ENCODE results near the gene HTR6. TPM values are rescaled to one million over a fixed set of nuclear protein-coding genes. Genes with fewer than 3 reads are reported as not detected.

The HTR6 gene
- total RNA-seq, 1 donor from 2014 or later = not detected

DNA sequence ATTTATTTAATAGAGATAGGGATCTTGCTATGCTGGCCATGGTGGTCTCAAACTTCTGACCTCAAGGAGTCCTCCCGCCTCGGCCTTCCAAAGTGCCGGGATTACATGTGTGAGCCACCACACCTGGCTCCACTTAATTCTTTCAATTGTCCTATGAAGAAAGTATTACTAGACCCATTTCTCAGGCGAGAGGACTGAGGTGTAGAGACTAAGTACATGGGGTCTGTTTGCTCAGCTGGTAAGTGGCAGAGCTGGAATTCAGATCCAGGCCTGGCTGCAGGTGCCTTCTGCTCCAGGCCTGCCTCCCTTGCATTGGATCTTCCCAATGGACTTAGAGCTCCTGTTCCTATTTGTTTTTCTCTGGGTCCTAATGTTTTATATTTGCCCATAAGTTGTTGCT is 55.5 kb downstream of the HTR6 start:
- H3K36me3 ChIP-seq = peaks cover 4% of the 10 kb centered on the region
- intact Hi-C loops (cut with DNase I) = no loop called here
- H3K9me3 ChIP-seq = no peaks in the 10 kb centered on the region
- no peaks in the 10 kb centered on the region for H3K27me3 ChIP-seq
- H3K4me3 ChIP-seq = no peak overlapping the region
- ATAC-seq (no peak), DNase-seq (no peak)
- no peaks in the 10 kb centered on the region for H3K4me1 ChIP-seq
- TF ChIP-seq, protein P1, sequence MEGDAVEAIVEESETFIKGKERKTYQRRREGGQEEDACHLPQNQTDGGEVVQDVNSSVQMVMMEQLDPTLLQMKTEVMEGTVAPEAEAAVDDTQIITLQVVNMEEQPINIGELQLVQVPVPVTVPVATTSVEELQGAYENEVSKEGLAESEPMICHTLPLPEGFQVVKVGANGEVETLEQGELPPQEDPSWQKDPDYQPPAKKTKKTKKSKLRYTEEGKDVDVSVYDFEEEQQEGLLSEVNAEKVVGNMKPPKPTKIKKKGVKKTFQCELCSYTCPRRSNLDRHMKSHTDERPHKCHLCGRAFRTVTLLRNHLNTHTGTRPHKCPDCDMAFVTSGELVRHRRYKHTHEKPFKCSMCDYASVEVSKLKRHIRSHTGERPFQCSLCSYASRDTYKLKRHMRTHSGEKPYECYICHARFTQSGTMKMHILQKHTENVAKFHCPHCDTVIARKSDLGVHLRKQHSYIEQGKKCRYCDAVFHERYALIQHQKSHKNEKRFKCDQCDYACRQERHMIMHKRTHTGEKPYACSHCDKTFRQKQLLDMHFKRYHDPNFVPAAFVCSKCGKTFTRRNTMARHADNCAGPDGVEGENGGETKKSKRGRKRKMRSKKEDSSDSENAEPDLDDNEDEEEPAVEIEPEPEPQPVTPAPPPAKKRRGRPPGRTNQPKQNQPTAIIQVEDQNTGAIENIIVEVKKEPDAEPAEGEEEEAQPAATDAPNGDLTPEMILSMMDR (IDR thresholded peaks at IDR 0.05) = no peak
- no peak overlapping the region for H3K27ac ChIP-seq

DNA sequence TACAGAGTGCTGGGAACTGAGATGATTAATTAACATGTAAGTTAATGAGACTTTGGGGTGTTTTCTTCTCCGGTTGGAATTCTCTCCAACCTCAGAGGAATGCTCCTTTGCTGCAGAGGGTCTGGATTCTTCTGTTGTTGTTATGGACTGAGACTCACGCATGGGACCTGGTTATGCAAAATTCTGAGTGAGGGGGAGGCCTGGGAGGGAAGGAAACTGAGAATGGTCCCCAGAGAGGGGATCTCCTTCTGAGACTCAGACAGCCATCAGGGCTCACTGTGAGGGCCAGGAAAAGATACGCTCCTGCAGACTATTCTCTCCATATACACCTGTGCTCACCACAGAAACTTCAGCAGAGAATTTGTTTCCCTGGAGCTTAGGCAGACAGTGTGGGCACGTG is 56.3 kb downstream of the HTR6 start:
- ATAC-seq = no peak
- H3K36me3 ChIP-seq = peaks cover 5% of the 10 kb centered on the region
- DNase-seq = no peak
- no peaks in the 10 kb centered on the region for H3K27me3 ChIP-seq
- H3K27ac ChIP-seq = no peak overlapping the region
- H3K4me1 ChIP-seq = no peaks in the 10 kb centered on the region
- TF ChIP-seq, protein P1 (IDR thresholded peaks at IDR 0.05) = no peak
- H3K4me3 ChIP-seq = no peak overlapping the region
- H3K9me3 ChIP-seq = no peaks in the 10 kb centered on the region
- intact Hi-C loops (cut with DNase I) = no loop called here

DNA sequence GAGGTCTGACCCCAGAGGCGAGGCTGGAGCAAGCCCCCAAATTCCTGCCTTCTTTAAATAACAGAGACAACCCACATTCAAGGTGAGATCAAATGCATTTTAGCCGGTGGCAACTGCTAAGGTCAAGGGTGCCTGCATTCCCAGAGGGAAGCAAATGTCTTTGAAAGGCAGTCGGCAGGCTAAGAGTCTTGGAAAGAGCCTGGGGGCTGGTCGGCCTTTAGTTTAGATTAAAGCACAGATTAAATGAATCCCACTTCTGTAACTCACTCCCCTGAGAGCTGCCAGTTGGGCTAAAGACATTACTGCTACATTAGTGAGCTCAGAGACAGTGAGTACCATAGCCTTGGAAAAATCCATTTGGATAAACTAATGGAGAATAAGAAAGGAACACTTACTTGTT is 59.2 kb downstream of the HTR6 start:
- TF ChIP-seq, protein P1 (IDR thresholded peaks at IDR 0.05) = no peak
- no peak for DNase-seq
- ATAC-seq = no peak
- Histone ChIP-seq H3K4me1 (no peaks in the 10 kb centered on the region), H3K27me3 (no peaks in the 10 kb centered on the region), H3K4me3 (no peak overlapping the region), H3K36me3 (peaks cover 14% of the 10 kb centered on the region), H3K9me3 (no peaks in the 10 kb centered on the region), H3K27ac (no peak overlapping the region)
- intact Hi-C loops (cut with DNase I) = no loop called here

DNA sequence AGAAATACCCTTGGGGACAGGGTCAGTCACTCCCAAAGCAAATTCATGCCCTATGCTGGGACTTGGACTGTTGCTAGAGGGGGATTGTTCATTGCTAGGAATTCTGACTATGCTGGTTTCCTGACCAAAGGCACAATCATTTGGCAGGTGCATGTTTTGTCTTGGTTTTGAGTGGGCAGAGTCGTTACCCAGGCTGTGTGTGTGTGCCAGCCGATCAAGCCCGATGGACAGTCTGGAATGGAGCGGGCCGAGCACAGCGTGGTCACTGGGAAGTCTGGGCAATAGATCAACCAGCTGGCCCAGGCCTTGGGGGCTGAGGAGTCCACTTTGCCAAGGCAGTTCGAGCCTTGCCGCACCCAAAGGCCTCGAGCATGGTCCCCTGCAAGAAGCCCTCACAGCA is 60.9 kb downstream of the HTR6 start:
- no peak for ATAC-seq
- no peaks in the 10 kb centered on the region for H3K4me1 ChIP-seq
- peaks cover 14% of the 10 kb centered on the region for H3K36me3 ChIP-seq
- no peaks in the 10 kb centered on the region for H3K9me3 ChIP-seq
- H3K4me3 ChIP-seq = no peak overlapping the region
- intact Hi-C loops (cut with DNase I) = no loop called here
- no peak for DNase-seq
- TF ChIP-seq, protein P1 (IDR thresholded peaks at IDR 0.05) = no peak
- no peak overlapping the region for H3K27ac ChIP-seq
- no peaks in the 10 kb centered on the region for H3K27me3 ChIP-seq

DNA sequence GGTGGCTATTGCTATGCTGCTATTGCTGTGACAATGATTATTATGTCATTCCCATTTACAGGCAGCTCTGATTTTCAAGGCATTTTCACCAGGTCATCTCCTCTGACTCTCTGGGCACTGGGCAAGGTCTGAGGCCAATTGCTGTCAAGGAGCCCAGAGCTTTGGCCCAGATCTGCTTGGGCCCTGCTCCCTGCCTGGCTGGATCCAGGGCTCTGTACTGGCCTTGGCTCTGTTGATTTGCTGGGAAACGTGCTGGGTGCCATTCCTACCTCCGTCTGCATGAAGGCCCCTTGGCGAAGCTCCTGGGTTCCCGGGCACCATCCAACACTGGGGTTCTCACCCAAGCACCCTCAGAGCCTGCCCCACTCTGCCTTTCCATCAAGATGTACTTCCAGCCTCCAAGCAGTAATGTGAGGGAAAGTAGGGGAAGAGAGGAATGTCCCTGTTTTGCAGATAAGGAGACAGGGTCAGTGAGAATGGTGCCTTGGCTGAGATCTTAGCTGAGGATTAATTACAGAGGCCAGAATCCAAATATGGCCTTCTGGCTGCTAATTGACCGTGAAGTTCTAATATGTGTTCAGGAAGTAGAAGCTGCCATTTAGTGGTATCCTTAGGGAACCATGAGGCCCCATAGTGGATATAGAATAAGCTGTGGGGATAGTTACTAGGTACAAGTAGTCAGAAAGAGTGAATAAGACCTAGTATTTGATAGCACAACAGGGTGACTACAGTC is 63.9 kb downstream of the HTR6 start:
- no peak for DNase-seq
- Histone ChIP-seq H3K36me3 (peaks cover 14% of the 10 kb centered on the region), H3K9me3 (no peaks in the 10 kb centered on the region), H3K27ac (no peak overlapping the region), H3K4me3 (no peak overlapping the region), H3K4me1 (no peaks in the 10 kb centered on the region), H3K27me3 (no peaks in the 10 kb centered on the region)
- intact Hi-C loops (cut with DNase I) = no loop called here
- no peak for ATAC-seq
- TF ChIP-seq, protein P1 (IDR thresholded peaks at IDR 0.05) = no peak

DNA sequence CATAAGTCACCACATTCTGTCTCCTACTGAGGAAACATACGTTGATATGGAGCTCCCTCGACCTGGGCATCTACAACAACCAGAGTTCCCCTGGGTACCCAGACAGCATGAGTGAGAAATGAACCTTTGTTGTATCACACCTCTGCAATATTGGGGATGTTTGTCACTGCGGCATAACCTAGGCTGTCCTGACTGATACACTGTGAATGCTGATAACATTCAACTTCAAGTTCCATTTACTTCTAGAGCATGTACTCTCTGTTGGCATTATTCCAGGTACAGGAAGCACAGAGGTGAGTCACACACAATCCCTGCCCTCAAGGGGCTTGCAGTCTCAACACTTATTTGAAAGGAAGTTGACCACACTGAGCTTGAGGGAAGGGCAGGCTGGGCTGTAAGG is 65.6 kb downstream of the HTR6 start:
- no peak overlapping the region for H3K4me3 ChIP-seq
- DNase-seq (no peak), ATAC-seq (no peak)
- H3K36me3 ChIP-seq = peaks cover 9% of the 10 kb centered on the region
- TF ChIP-seq, protein P1 (IDR thresholded peaks at IDR 0.05) = no peak
- intact Hi-C loops (cut with DNase I) = no loop called here
- no peaks in the 10 kb centered on the region for H3K9me3 ChIP-seq
- H3K27ac ChIP-seq = no peak overlapping the region
- H3K4me1 ChIP-seq = no peaks in the 10 kb centered on the region
- no peaks in the 10 kb centered on the region for H3K27me3 ChIP-seq
